Measurements from ENCODE around the gene DENND5A. TPM values are rescaled to one million over a fixed set of nuclear protein-coding genes. Genes with fewer than 3 reads are reported as not detected.
"Not testable (repeated sequence)": the region's sequence is repeated elsewhere in the genome, so short reads cannot be mapped to it uniquely, and the experiment has no call there.

DENND5A gene
- total RNA-seq, 1 donor from 2014 or later, result 147 TPM

DNA sequence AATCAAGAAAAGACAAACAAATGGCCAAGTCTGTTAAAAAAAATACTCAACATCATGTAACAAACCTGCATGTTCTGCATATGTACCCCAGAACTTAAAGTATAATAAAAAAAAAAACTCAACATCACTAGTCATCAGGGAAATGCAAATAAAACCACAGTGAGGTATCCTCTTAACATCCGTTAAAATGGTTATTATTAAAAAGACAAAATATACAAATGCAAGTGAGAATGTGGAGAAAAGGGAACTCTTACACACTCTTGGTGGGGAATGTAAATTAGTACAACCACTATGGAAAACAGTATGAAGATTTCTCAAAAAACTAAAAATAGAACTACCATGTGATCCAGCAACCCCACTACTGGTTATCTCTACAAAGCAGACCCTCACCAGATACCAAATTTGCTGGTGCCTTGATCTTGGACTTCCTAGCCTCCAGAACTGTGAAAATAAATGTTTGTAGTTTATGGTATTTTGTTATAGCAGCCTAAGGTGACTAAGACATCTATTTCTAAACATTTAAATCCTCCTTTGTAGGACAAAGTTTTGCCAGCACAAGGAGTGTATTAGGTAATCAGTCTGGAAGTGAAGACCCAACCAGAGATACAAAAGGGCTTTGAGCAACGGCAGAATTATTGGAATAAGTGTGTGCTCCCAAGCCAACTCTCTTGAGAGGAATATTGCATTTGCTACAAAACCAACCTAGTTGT lies 141.4 kb downstream of the DENND5A start:
- ATAC-seq (no peak), DNase-seq (ENCODE audit: low spot score) (no peak)
- intact Hi-C loops (cut with DNase I), result no loop called here

GRCh38 chr11:9121469-9121796 lies 143.7 kb downstream of the DENND5A start:
- intact Hi-C loops (cut with DNase I), result no loop called here
- no peak for DNase-seq (ENCODE audit: low spot score)
- no peak for ATAC-seq

DNA sequence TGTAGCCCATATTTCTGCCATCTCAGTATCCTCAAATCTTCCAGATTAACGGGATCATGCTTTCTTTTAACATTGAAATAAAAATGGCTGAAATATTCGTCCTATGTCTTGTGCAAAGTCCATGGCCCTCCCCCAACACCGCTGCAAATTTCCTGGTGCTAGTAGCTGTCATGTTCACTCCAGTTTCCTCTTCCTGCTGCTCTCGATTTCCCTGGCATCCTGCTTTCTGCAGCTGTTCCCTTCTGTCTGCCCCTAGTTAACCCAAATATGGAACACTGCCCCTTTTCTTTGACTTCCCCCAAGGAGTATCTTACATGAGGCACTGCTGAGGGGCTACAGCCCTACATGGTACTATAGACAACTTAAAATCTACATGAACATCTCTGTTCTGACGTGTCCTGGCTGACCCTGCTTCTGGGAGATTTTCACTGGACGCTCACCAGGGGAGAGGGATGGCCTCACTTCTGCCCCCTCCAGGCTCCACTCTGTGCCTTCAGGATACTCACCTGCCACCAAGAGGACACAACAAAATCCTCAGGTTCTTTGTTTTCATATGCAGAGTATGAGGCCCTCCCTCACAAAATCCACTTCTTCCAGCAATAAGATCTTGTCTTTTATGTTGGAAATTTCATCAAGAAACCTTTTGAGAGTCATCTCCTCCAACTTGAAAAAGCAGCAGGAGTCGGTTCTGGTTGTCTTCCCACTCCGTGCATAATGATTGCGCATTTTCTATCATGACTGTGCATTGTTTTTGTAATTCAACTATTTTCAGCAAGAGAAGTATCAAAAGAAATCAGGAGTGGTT lies 144.3 kb downstream of the DENND5A start:
- no peak for DNase-seq (ENCODE audit: low spot score)
- intact Hi-C loops (cut with DNase I), result no loop called here
- ATAC-seq, result no peak

DNA sequence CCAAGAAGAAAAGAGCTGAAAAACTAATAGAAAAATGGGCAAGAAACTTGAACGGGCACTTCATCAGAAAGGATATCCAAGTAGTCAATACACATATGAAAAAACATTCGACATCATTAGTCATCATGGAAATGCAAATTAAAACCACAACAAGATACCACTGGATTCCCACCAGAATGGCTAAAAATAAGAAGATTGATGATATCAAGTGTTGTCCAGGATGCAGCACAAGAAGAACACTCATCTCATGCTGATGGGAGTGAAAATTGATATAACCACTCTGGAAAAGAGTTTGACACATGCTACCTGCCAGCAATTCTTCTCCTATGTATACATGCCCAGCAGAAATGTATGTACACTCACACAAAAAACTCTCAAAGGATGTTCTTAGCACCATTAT lies 146.9 kb downstream of the DENND5A start:
- ATAC-seq, result no peak
- intact Hi-C loops (cut with DNase I), result no loop called here
- DNase-seq (ENCODE audit: low spot score), result no peak

GRCh38 chr11:9112075-9112474 lies 153.1 kb downstream of the DENND5A start:
- no peak for DNase-seq (ENCODE audit: low spot score)
- intact Hi-C loops (cut with DNase I), result no loop called here
- no peak for ATAC-seq

- DNase-seq (ENCODE audit: low spot score) (no peak), ATAC-seq (no peak)
- intact Hi-C loops (cut with DNase I), result no loop called here
Observed at GRCh38 chr11:9109858-9110731, 155.1 kb downstream of the DENND5A start.

DNA sequence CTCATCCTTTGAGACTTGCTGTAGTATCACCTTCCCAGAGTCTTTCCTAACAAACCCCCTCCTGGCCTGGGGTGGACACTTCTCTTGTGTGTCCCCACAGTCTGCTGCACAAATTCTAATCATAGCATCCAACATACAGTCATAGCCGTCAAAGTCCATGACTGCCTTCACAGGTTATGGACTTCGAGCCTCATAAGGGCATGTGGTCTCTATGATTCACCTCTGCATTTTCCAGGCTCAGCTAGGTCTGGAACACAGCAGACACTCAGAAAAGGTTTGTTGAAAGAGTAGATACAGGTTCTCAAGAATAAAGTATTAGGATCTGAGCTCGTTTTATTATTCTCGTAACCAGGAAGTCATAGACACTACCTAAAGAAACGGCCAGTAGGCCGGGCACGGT lies 160.6 kb downstream of the DENND5A start:
- DNase-seq (ENCODE audit: low spot score) (no peak), ATAC-seq (no peak)
- intact Hi-C loops (cut with DNase I), result no loop called here

GRCh38 chr11:9103542-9104276 lies 161.4 kb downstream of the DENND5A start:
- intact Hi-C loops (cut with DNase I), result no loop called here
- ATAC-seq (no peak), DNase-seq (ENCODE audit: low spot score) (no peak)

DNA sequence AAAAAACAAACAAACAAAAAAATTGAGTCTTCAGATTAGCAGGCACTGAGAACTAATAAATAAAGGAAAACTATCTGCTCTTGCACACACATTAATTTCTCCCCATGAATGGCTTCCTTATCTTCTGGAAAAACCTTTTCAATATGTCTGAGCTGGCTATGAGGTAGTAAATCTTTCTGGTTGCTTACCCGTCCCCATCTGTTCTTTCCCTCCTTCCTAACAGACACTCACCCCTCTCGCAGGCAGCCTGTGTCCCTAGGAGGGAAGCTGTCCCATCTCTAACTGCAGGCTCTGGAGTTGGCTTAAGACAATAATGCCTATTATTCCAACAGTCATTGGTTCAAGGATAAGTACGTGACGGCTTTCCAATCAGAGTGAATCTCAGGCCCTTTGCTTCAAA lies 165.5 kb downstream of the DENND5A start:
- intact Hi-C loops (cut with DNase I), result no loop called here
- DNase-seq (ENCODE audit: low spot score) (no peak), ATAC-seq (no peak)

GRCh38 chr11:9098455-9098854 lies 166.7 kb downstream of the DENND5A start:
- DNase-seq (ENCODE audit: low spot score); intact Hi-C loops (cut with DNase I); ATAC-seq: not testable (repeated sequence)

GRCh38 chr11:9097186-9097943 lies 167.8 kb downstream of the DENND5A start:
- intact Hi-C loops (cut with DNase I); ATAC-seq: not testable (repeated sequence)

DNA sequence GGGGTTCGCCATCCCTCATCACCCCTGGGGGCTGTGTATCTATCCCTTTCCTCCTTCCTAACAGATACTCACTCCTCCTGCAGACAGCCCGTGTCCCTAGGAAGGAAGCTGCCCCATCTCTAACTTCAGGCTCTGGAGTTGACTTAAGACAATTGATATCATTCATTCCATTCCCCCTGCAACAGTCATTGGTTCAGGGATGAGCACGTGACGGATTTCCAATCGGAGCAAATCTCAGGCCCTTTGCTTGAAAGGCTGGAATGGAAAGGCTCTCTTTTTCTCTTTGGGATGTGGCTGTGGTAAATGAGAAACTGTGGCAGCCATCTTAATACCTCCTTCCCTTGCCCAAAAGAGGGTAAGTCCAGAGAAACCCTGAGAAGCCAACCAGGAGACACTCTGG lies 168.7 kb downstream of the DENND5A start:
- no peak for DNase-seq (ENCODE audit: low spot score)
- intact Hi-C loops (cut with DNase I), result no loop called here
- no peak for ATAC-seq

More at GRCh38 chr11:9097186-9097943, 167.8 kb downstream of the DENND5A start:
- not testable (repeated sequence) for DNase-seq (ENCODE audit: low spot score)

DNA sequence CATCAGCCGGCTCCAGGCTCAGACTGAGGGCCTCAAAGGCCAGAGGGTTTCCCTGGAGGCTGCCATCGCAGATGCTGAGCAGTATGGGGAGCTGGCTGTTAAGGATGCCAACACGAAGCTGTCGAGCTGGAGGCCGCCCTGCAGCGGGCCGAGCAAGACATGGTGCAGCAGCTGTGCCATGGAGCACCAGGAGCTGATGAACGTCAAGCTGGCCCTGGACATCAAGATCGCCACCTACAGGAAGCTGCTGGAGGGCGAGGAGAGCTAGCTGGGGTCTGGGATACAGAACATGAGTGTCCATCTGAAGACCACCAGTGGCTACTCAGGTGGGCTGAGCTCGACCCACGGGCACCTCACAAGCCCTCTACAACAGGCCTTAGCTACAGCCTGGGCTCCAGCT lies 169.7 kb downstream of the DENND5A start:
- no peak for ATAC-seq
- intact Hi-C loops (cut with DNase I), result no loop called here
- DNase-seq (ENCODE audit: low spot score), result no peak

DNA sequence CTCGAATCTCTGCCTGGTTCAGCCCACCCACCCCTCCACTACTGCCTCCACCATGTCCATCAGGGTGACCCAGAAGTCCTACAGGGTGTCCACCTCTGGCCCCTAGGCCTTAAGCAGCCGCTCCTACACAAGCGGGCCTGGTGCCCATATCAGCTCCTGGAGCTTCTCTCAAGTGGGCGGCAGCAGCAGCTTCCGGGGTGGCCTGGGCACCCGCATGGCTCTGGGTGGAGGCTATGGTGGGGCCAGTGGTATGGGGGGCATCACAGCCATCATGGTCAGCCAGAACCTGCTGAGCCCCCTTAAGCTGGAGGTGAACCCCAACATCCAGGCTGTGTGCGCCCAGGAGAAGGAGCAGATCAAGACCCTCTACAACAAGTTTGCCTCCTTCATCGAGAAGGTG lies 170.7 kb downstream of the DENND5A start:
- no peak for DNase-seq (ENCODE audit: low spot score)
- intact Hi-C loops (cut with DNase I), result no loop called here
- ATAC-seq, result no peak

GRCh38 chr11:9092853-9093778 lies 172.0 kb downstream of the DENND5A start:
- intact Hi-C loops (cut with DNase I), result no loop called here
- no peak for ATAC-seq
- no peak for DNase-seq (ENCODE audit: low spot score)

DNA sequence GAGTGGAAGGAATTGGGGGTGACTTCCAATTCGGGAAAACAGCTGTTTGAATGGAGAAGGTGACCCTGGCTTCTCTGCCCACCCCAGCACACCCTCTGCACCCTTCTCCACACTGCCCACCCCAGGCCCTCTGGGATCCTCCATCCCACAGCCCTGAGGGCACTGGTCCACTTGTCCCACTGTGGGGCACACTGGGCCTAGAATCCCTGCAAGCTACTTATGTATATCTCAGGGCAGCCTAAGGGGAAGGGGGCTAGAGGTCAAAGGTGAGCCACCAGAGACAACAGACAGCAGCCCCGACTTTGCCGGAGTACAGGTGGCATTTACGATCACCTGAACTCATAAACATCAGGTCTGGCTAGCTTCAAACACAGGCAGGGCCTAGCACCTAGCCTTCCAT lies 173.1 kb downstream of the DENND5A start:
- intact Hi-C loops (cut with DNase I), result no loop called here
- no peak for DNase-seq (ENCODE audit: low spot score)
- no peak for ATAC-seq

Data from sciatic nerve (tissue), 2 donors.